ENCODE data around the gene KIF5B.

The KIF5B gene

GRCh38 chr10:31959461-31960173, 96.6 kb downstream of the KIF5B start:
- DNase-seq, result no peak

All from activated effector memory CD4-positive, alpha-beta T cell treated with anti-CD3 and anti-CD28 coated beads, Interleukin-2, amount 50 U/mL, for 16 hours (primary cell).